HepG2 (cell line): ENCODE measurements around the gene ZBED3.

ENCODE experiments used
- MAFK ChIP-seq, 2 experiments: IDR thresholded peaks in 1 of 2; conservative IDR thresholded peaks in 1 of 2; 2 replicates each; pipeline ENCODE4 v1.6.1; 2011; ENCODE audit warnings: improper control_type of control experiment in 2 of 2, low read length in 2 of 2
- POLR2A ChIP-seq, 2 experiments: IDR thresholded peaks; 2 replicates each; pipeline ENCODE4 v1.6.1; 2011; ENCODE audit warnings: low read depth in 2 of 2, low read length in 2 of 2, mild to moderate bottlenecking in 1 of 2, moderate library complexity in 1 of 2; ENCODE audit not compliant: insufficient read depth in 1 of 2
- POLR2AphosphoS5 ChIP-seq: IDR thresholded peaks from 2 replicates; pipeline ENCODE4 v1.6.1; 2012; ENCODE audit warnings: low read depth, low read length
- RARA ChIP-seq: IDR thresholded peaks from 2 replicates; pipeline ENCODE4 v1.6.1; 2016; ENCODE audit warnings: missing genetic modification reagents, missing compliant biosample characterization
- RBFOX2 ChIP-seq: fragments of 200-400 bp; formaldehyde crosslinking; IDR thresholded peaks from 2 replicates; pipeline ENCODE4 v1.6.1; 2017; ENCODE audit warnings: low read depth, mild to moderate bottlenecking, low read length
- SMC3 ChIP-seq: IDR thresholded peaks from 2 replicates; pipeline ENCODE4 v1.6.1; 2011; ENCODE audit warnings: low read length, improper control_type of control experiment
- SP1 ChIP-seq, 2 experiments: fragments of 450-650 bp in 1 of 2; sonication (generic) in 1 of 2; formaldehyde crosslinking in 1 of 2; IDR thresholded peaks; 2 replicates each; pipeline versions ENCODE4 v1.4.0 to v1.6.1; 2016 to 2020; ENCODE audit warnings: missing genetic modification reagents in 1 of 2
- YY1 ChIP-seq: IDR thresholded peaks from 2 replicates; pipeline ENCODE4 v1.6.1; 2011; ENCODE audit warnings: low read length, low read depth, moderate library complexity, mild to moderate bottlenecking; ENCODE audit not compliant: insufficient read depth, insufficient replicate concordance
- ZNF234 ChIP-seq: sonication (generic); formaldehyde crosslinking; conservative IDR thresholded peaks from 2 replicates; pipeline ENCODE4 v1.5.1; 2020; ENCODE audit warnings: mild to moderate bottlenecking, missing genetic modification reagents
- ZNF740 ChIP-seq: sonication (generic); formaldehyde crosslinking; IDR thresholded peaks from 2 replicates; pipeline ENCODE4 v1.4.0; 2020; ENCODE audit warnings: missing genetic modification reagents
- TF ChIP-seq, protein P1 (sequence below): sonication (generic); formaldehyde crosslinking; IDR thresholded peaks from 2 replicates; pipeline ENCODE4 v1.5.0; 2020; ENCODE audit warnings: mild to moderate bottlenecking, missing genetic modification reagents, moderate library complexity

DNA sequence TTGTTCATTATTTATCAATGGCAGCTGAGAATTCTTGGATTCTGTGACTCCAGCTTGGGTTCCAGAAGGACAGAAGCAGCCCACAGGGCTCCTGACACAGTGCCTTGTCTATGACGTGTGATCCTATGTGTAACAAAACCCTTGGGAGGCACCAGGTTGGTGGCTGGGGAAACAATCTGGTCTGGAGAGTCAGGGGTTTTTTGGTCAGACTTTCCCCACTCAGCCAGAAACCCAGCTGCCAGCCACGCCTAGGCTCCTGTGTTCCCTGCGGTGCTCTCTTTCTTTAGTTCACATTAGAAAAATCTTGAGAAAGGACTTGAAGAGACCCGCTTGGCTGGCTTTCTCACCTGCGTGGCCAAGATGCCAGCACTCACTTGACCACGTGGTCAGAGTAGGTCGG, 15.5 kb upstream of the ZBED3 start:
- TF ChIP-seq, protein P1, sequence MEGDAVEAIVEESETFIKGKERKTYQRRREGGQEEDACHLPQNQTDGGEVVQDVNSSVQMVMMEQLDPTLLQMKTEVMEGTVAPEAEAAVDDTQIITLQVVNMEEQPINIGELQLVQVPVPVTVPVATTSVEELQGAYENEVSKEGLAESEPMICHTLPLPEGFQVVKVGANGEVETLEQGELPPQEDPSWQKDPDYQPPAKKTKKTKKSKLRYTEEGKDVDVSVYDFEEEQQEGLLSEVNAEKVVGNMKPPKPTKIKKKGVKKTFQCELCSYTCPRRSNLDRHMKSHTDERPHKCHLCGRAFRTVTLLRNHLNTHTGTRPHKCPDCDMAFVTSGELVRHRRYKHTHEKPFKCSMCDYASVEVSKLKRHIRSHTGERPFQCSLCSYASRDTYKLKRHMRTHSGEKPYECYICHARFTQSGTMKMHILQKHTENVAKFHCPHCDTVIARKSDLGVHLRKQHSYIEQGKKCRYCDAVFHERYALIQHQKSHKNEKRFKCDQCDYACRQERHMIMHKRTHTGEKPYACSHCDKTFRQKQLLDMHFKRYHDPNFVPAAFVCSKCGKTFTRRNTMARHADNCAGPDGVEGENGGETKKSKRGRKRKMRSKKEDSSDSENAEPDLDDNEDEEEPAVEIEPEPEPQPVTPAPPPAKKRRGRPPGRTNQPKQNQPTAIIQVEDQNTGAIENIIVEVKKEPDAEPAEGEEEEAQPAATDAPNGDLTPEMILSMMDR (CRISPR knock-in tag): no peak
- TF ChIP-seq ZNF234 (CRISPR knock-in tag) (no peak), POLR2A (IDR thresholded peaks at IDR 0.05; ENCODE audit: insufficient read depth in 1 of 2, low read depth in 2 of 2, low read length in 2 of 2) (no peak), ZNF740 (CRISPR knock-in tag) (no peak), MAFK (conservative IDR thresholded peaks at IDR 0.05 in 1 of 2, IDR thresholded peaks at IDR 0.05 in 1 of 2; ENCODE audit: low read length in 2 of 2) (no peak), RARA (CRISPR knock-in tag) (no peak), POLR2AphosphoS5 (no peak), SMC3 (no peak), YY1 (no peak), RBFOX2 (no peak), SP1 (IDR thresholded peaks at IDR 0.05) (no peak), SP1 (CRISPR knock-in tag; IDR thresholded peaks at IDR 0.05) (no peak)
